Measurements from ENCODE around the gene UNC5C.

- TF ChIP-seq FOXK1 (CRISPR knock-in tag; IDR thresholded peaks at IDR 0.05) (no peak), ATF2 (CRISPR knock-in tag; IDR thresholded peaks at IDR 0.05; ENCODE audit: borderline replicate concordance, low read depth) (no peak), USF2 (CRISPR knock-in tag; IDR thresholded peaks at IDR 0.05) (no peak), ZNF512 (CRISPR knock-in tag; IDR thresholded peaks at IDR 0.05; ENCODE audit: borderline replicate concordance) (no peak), ZBTB21 (CRISPR knock-in tag; IDR thresholded peaks at IDR 0.05; ENCODE audit: borderline replicate concordance) (no peak)
- TF ChIP-seq, protein P1, sequence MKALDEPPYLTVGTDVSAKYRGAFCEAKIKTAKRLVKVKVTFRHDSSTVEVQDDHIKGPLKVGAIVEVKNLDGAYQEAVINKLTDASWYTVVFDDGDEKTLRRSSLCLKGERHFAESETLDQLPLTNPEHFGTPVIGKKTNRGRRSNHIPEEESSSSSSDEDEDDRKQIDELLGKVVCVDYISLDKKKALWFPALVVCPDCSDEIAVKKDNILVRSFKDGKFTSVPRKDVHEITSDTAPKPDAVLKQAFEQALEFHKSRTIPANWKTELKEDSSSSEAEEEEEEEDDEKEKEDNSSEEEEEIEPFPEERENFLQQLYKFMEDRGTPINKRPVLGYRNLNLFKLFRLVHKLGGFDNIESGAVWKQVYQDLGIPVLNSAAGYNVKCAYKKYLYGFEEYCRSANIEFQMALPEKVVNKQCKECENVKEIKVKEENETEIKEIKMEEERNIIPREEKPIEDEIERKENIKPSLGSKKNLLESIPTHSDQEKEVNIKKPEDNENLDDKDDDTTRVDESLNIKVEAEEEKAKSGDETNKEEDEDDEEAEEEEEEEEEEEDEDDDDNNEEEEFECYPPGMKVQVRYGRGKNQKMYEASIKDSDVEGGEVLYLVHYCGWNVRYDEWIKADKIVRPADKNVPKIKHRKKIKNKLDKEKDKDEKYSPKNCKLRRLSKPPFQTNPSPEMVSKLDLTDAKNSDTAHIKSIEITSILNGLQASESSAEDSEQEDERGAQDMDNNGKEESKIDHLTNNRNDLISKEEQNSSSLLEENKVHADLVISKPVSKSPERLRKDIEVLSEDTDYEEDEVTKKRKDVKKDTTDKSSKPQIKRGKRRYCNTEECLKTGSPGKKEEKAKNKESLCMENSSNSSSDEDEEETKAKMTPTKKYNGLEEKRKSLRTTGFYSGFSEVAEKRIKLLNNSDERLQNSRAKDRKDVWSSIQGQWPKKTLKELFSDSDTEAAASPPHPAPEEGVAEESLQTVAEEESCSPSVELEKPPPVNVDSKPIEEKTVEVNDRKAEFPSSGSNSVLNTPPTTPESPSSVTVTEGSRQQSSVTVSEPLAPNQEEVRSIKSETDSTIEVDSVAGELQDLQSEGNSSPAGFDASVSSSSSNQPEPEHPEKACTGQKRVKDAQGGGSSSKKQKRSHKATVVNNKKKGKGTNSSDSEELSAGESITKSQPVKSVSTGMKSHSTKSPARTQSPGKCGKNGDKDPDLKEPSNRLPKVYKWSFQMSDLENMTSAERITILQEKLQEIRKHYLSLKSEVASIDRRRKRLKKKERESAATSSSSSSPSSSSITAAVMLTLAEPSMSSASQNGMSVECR (CRISPR knock-in tag; IDR thresholded peaks at IDR 0.05; ENCODE audit: borderline replicate concordance) = no peak
- TF ChIP-seq, protein P2, sequence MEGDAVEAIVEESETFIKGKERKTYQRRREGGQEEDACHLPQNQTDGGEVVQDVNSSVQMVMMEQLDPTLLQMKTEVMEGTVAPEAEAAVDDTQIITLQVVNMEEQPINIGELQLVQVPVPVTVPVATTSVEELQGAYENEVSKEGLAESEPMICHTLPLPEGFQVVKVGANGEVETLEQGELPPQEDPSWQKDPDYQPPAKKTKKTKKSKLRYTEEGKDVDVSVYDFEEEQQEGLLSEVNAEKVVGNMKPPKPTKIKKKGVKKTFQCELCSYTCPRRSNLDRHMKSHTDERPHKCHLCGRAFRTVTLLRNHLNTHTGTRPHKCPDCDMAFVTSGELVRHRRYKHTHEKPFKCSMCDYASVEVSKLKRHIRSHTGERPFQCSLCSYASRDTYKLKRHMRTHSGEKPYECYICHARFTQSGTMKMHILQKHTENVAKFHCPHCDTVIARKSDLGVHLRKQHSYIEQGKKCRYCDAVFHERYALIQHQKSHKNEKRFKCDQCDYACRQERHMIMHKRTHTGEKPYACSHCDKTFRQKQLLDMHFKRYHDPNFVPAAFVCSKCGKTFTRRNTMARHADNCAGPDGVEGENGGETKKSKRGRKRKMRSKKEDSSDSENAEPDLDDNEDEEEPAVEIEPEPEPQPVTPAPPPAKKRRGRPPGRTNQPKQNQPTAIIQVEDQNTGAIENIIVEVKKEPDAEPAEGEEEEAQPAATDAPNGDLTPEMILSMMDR (IDR thresholded peaks at IDR 0.05) = no peak
These were observed 200.4 kb downstream of the UNC5C start for GRCh38 chr4:95348418-95348817.
